Breast epithelium (tissue), 3 donors: Measurements from ENCODE around the gene USP53.
"Not testable (repeated sequence)": the region's sequence is repeated elsewhere in the genome, so short reads cannot be mapped to it uniquely, and the experiment has no call there.

Experiments used
- POLR2A ChIP-seq: fragments of 450-650 bp; IDR thresholded peaks from one replicate; pipeline ENCODE4 v1.6.1; 2016; ENCODE audit warnings: antibody characterized with exemption, mild to moderate bottlenecking, moderate library complexity
- TF ChIP-seq, protein P1 (sequence below), 3 donors: fragments of 450-650 bp; IDR thresholded peaks; one replicate each; pipeline ENCODE4 v1.5.1; 2016 to 2017; ENCODE audit warnings: antibody characterized with exemption in 3 of 3, mild to moderate bottlenecking in 3 of 3, moderate library complexity in 3 of 3

DNA sequence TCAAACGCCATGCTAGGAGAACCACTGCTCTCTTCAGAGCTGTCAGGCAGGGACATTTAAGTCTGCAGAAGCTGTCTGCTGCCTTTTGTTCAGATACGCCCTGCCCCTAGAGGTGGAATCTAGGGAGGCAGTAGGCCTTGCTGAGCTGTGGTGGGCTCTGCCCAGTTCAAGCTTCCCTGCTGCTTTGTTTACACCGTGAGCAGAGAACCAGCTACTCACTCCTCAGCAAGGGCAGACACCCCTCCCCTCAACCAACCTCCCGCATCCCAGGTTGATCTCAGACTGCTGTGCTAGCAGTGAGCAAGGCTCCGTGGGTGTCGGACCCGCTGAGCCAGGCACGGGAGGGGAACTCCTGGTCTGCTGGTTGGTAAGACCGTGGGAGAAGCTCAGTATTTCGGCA lies 42.7 kb downstream of the USP53 start:
- TF ChIP-seq, protein P1, sequence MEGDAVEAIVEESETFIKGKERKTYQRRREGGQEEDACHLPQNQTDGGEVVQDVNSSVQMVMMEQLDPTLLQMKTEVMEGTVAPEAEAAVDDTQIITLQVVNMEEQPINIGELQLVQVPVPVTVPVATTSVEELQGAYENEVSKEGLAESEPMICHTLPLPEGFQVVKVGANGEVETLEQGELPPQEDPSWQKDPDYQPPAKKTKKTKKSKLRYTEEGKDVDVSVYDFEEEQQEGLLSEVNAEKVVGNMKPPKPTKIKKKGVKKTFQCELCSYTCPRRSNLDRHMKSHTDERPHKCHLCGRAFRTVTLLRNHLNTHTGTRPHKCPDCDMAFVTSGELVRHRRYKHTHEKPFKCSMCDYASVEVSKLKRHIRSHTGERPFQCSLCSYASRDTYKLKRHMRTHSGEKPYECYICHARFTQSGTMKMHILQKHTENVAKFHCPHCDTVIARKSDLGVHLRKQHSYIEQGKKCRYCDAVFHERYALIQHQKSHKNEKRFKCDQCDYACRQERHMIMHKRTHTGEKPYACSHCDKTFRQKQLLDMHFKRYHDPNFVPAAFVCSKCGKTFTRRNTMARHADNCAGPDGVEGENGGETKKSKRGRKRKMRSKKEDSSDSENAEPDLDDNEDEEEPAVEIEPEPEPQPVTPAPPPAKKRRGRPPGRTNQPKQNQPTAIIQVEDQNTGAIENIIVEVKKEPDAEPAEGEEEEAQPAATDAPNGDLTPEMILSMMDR (IDR thresholded peaks at IDR 0.05), result not testable (repeated sequence)
- not testable (repeated sequence) for TF ChIP-seq POLR2A
